Nephron (organoid): ENCODE data around the gene ARHGAP22.

Experiments
- H3K27ac Mint-ChIP-seq, 3 experiments: 2 replicates each; pipeline ENCODE4 v1.8.0; 2020; ENCODE audit warnings: mixed read lengths in 3 of 3, mild to moderate bottlenecking in 2 of 3, moderate library complexity in 1 of 3
- H3K27me3 Mint-ChIP-seq: 2 replicates; pipeline ENCODE4 v1.8.0; 2021; ENCODE audit warnings: low read depth, mild to moderate bottlenecking, moderate library complexity, mixed read lengths
- H3K36me3 Mint-ChIP-seq: 2 replicates; pipeline ENCODE4 v1.8.0; 2020; ENCODE audit warnings: low read depth, mixed read lengths
- H3K4me1 Mint-ChIP-seq: 2 replicates; pipeline ENCODE4 v1.8.0; 2020; ENCODE audit warnings: mixed read lengths
- H3K4me3 Mint-ChIP-seq, 3 experiments: 2 replicates each; pipeline ENCODE4 v1.8.0; 2020; ENCODE audit warnings: mild to moderate bottlenecking in 3 of 3, mixed read lengths in 3 of 3, moderate library complexity in 2 of 3
- H3K9me3 Mint-ChIP-seq: 2 replicates; pipeline ENCODE4 v1.8.0; 2020; ENCODE audit warnings: mixed read lengths
- TF ChIP-seq, protein P1 (sequence below), 3 experiments: fragments of 200-600 bp; sonication (generic); IDR thresholded peaks; one replicate each; pipeline ENCODE4 v1.5.0; 2021; ENCODE audit warnings: antibody characterized with exemption in 3 of 3; ENCODE audit not compliant: unreplicated experiment in 3 of 3

The ARHGAP22 gene

DNA sequence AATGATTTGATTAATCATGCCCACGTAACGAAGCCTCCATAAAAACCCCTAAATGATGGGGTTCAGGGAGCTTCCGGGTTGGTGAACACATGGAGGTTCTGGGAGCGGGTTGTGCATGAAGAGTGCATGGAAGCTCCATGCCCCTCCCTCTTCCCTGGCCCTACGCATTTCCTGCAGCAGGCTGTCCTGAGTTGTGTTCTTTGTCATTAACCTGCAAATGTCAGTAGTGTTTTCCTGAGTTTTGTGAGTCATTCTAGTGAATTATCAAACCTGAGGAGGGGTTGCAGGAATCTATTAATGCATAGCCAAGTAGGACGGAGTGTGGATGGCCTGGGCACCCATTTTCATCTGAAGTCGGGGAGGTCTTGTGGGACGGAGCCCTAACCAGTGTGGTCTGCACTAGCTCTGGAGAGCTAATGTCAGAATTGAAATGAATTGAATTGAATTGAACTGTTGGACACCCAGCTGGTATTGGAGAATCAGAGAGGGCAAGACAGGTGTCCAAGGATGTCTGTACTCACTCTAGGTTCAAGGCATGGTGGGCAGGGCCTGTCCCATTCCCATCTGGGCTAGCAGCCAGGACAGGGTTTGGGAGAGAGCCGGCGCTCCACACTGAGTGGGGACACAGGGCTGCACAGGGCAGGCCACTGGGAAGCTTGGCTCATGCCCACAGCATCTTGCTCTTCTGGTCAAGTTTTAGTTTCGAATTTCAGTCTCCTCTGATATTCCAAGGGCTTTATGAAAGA lies 22.3 kb upstream of the ARHGAP22 start:
- TF ChIP-seq, protein P1, sequence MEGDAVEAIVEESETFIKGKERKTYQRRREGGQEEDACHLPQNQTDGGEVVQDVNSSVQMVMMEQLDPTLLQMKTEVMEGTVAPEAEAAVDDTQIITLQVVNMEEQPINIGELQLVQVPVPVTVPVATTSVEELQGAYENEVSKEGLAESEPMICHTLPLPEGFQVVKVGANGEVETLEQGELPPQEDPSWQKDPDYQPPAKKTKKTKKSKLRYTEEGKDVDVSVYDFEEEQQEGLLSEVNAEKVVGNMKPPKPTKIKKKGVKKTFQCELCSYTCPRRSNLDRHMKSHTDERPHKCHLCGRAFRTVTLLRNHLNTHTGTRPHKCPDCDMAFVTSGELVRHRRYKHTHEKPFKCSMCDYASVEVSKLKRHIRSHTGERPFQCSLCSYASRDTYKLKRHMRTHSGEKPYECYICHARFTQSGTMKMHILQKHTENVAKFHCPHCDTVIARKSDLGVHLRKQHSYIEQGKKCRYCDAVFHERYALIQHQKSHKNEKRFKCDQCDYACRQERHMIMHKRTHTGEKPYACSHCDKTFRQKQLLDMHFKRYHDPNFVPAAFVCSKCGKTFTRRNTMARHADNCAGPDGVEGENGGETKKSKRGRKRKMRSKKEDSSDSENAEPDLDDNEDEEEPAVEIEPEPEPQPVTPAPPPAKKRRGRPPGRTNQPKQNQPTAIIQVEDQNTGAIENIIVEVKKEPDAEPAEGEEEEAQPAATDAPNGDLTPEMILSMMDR (IDR thresholded peaks at IDR 0.05; ENCODE audit: unreplicated experiment in 3 of 3), result no peak
- H3K36me3 Mint-ChIP-seq, result no peaks in the 10 kb centered on the region
- no peaks in the 10 kb centered on the region for H3K4me1 Mint-ChIP-seq
- no peak overlapping the region for H3K27ac Mint-ChIP-seq
- no peaks in the 10 kb centered on the region for H3K9me3 Mint-ChIP-seq
- no peak overlapping the region for H3K4me3 Mint-ChIP-seq
- H3K27me3 Mint-ChIP-seq, result peaks cover 15% of the 10 kb centered on the region

DNA sequence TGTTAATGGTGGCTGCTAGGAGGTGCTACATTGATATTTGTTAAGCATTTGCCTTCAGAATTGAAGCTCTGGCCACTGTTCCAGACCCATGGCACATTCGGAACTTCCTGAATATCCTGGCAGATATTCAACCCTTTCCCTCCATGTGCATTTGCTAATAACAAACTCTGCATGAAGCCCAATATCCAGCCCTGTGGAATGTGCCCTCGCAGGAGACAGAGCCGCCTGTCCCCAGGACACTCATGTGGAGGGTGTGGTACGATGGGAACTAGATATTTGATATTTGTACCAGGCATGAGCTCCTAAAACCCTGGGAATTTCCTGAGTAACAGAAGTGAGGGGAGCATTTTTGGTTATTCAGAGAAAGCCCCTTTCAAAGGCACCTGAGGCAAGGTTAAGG lies 21.6 kb upstream of the ARHGAP22 start:
- peaks cover 13% of the 10 kb centered on the region for H3K27me3 Mint-ChIP-seq
- no peak overlapping the region for H3K27ac Mint-ChIP-seq
- no peaks in the 10 kb centered on the region for H3K4me1 Mint-ChIP-seq
- no peak overlapping the region for H3K4me3 Mint-ChIP-seq
- no peaks in the 10 kb centered on the region for H3K36me3 Mint-ChIP-seq
- peaks cover 4% of the 10 kb centered on the region for H3K9me3 Mint-ChIP-seq
- TF ChIP-seq, protein P1 (IDR thresholded peaks at IDR 0.05; ENCODE audit: unreplicated experiment in 3 of 3), result no peak

DNA sequence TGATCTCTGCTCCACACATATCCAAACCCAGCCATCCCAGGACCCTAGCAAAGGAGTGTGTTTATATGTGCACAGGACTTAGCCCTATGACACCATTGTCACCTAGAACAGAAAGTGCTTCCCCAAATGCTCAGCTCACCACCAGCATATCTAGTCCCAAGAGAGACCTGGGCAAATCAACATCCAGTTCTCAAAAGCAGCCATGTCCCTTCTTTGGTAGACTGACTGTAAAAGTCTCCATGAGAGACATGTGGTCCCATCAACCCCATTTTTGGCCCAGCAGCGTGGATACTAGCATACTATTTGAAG lies 20.9 kb upstream of the ARHGAP22 start:
- TF ChIP-seq, protein P1 (IDR thresholded peaks at IDR 0.05; ENCODE audit: unreplicated experiment in 3 of 3), result no peak
- H3K4me1 Mint-ChIP-seq, result no peaks in the 10 kb centered on the region

DNA sequence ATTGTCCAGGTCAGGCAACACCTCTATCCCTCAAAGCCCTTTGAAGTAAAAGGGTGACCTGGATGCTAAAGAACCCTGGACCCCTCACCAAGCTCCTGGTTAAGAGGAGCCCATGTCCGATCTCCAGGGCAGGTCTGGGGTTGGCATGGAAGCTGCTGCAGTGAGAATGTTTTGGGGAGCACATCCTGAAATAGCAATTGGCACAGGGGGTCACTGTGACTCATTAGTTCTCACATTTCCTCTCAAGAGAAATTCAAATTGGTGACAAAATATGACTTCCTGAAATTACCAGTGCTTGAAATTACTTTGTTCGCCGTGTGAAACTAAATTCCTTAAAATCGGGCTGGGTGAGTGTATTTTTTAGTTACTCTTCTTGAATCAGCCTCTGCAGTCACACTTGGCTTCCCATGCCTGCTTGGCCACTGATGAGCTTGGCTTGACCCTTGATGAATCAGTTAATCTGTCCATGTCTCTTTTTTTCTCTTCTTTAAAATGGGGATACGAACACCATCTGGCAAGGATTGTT lies 18.8 kb upstream of the ARHGAP22 start:
- Mint-ChIP-seq H3K36me3 (no peaks in the 10 kb centered on the region), H3K27ac (no peak overlapping the region), H3K9me3 (peaks cover 4% of the 10 kb centered on the region), H3K4me1 (no peaks in the 10 kb centered on the region), H3K27me3 (peaks cover 13% of the 10 kb centered on the region), H3K4me3 (no peak overlapping the region)
- TF ChIP-seq, protein P1 (IDR thresholded peaks at IDR 0.05; ENCODE audit: unreplicated experiment in 3 of 3), result no peak

More for the DNA sequence above, 20.9 kb upstream of the ARHGAP22 start:
- Mint-ChIP-seq H3K27me3 (peaks cover 13% of the 10 kb centered on the region), H3K36me3 (no peaks in the 10 kb centered on the region), H3K27ac (no peak overlapping the region), H3K9me3 (peaks cover 4% of the 10 kb centered on the region), H3K4me3 (no peak overlapping the region)

DNA sequence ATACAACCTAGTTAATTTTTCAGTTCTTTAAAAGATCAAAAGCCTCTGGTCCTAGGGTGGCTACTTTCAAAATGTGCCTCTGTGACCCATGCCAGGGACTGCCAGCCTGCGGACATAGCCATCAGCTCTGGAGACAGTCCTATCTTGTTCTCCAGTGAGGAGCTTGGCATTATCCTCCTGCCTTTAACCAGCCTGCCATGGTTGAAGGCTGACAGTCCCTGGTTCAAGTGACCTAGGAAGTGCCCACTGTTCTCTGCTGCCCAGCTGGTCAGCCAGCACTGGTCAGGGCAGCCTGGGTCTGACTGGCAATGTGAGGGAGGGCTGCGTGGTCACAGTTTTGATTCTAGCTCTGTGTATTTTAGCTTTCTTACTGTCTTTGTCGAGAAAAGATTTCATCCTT lies 18.1 kb upstream of the ARHGAP22 start:
- Mint-ChIP-seq H3K27ac (no peak overlapping the region), H3K36me3 (no peaks in the 10 kb centered on the region), H3K4me1 (no peaks in the 10 kb centered on the region), H3K4me3 (no peak overlapping the region), H3K9me3 (peaks cover 4% of the 10 kb centered on the region), H3K27me3 (peaks cover 10% of the 10 kb centered on the region)
- TF ChIP-seq, protein P1 (IDR thresholded peaks at IDR 0.05; ENCODE audit: unreplicated experiment in 3 of 3), result no peak

DNA sequence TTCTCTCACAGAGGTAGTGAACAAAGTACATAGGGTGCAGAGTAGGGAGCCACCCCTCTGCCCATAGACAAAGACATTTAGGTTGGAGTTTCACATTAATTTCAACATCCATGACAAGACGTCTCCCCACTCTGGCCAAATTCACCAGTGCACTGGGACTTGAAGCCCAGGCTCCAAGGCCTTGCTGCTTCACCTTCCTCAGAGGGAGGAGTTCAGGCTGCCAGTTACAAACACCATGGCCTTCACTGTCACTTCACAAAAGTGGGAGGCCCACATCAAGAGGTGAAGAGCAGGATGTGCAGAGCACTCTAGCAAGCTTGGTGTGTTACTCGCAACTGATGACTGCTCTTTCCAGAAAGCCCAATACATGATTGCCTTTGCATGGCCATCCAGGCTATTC lies 15.8 kb upstream of the ARHGAP22 start:
- no peak overlapping the region for H3K4me3 Mint-ChIP-seq
- TF ChIP-seq, protein P1 (IDR thresholded peaks at IDR 0.05; ENCODE audit: unreplicated experiment in 3 of 3), result no peak
- peaks cover 3% of the 10 kb centered on the region for H3K27me3 Mint-ChIP-seq
- no peaks in the 10 kb centered on the region for H3K4me1 Mint-ChIP-seq
- H3K36me3 Mint-ChIP-seq, result no peaks in the 10 kb centered on the region
- H3K9me3 Mint-ChIP-seq, result peaks cover 4% of the 10 kb centered on the region
- no peak overlapping the region for H3K27ac Mint-ChIP-seq
